ENCODE data around the gene CREBL2. TPM values are rescaled to one million over a fixed set of nuclear protein-coding genes. Genes with fewer than 3 reads are reported as not detected.
"Not testable (repeated sequence)": the region's sequence is repeated elsewhere in the genome, so short reads cannot be mapped to it uniquely, and the experiment has no call there.

Gene CREBL2
- total and polyA plus RNA-seq, 10 of the 15 experiments (the other 5 are each of a cell fraction or from before 2014, with no cell fraction given), result 4.6 to 19.1 (median 13.5) TPM

DNA sequence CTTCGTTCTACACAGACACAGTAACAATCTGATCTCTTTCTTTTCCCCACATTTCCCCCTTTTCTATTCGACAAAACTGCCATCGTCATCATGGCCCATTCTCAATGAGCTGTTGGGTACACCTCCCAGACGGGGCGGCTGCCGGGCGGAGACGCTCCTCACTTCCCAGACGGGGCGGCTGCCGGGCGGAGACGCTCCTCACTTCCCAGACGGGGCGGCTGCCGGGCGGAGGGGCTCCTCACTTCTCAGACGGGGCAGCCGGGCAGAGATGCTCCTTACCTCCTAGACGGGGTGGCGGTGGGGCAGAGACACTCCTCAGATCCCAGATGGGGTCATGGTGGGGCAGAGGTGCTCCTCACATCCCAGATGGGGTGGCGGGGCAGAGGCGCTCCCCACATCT lies 6.4 kb downstream of the CREBL2 start:
- POLR2A ChIA-PET; ATAC-seq; CTCF ChIA-PET; H3K4me2 ChIP-seq (ENCODE audit: control insufficient read depth, insufficient read depth); H3K9ac ChIP-seq (ENCODE audit: control insufficient read depth, insufficient read depth, low read length); H3K27ac ChIP-seq (ENCODE audit: control insufficient read depth, insufficient read depth); H3K9me3 ChIP-seq (replicated peaks; ENCODE audit: control insufficient read depth, insufficient read depth, low read length); intact Hi-C loops (cut with micrococcal nuclease; ENCODE audit: unreplicated experiment); BruUV-seq (replicated peaks); in situ Hi-C loops (cut with MboI); H3K79me2 ChIP-seq (ENCODE audit: control insufficient read depth, insufficient read depth, low read length); H2AFZ ChIP-seq (ENCODE audit: control insufficient read depth, low read depth, low read length); H3K4me3 ChIP-seq; H4K20me1 ChIP-seq (ENCODE audit: control insufficient read depth, insufficient read depth); H3K4me1 ChIP-seq (ENCODE audit: control insufficient read depth, insufficient read depth, low read length); RAD21 ChIA-PET (ENCODE audit: unreplicated experiment); H3K27me3 ChIP-seq (replicated peaks in 1 of 2; ENCODE audit: control insufficient read depth in 2 of 2, insufficient read depth in 2 of 2, low read length in 1 of 2); SMC1A ChIA-PET (ENCODE audit: uncharacterized antibody, unreplicated experiment); DNase-seq (ENCODE audit: low read depth, low spot score); FAIRE-seq; H3K36me3 ChIP-seq (ENCODE audit: control insufficient read depth in 2 of 2, insufficient read depth in 2 of 2, low read length in 1 of 2): not testable (repeated sequence)
- WGBS (ENCODE audit: insufficient coverage, insufficient replicate concordance, low lambda C conversion rate, missing lambda C conversion rate), result 88% methylated on average over 7 of the region's 23 CpGs

DNA sequence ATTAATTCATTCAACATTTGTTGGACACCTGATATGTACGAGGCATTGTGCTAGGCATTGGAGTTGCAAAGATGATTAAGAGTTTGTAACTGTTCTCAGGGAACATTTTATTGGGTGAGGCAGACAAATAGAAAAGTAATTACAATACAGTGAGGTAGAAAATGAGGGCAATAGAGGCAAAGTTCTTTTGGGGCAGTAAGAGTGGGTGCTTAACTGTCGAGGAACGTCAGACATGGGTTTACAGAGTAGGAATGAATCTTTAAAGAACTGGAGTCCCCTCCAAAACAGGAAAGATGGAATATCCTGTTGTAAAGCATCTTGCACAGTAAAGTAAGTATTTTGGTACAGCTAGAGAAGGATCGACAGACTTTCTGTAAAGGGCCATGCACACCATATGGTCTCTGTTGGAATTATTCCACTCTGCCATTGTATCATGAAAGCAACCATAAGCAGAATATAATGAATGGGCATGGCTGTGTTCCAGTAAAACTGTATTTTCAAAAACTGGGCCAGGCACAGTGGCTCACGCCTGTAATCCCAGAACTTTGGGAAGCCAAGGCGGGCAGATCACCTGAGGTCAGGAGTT lies 9.1 kb downstream of the CREBL2 start:
- WGBS (ENCODE audit: insufficient coverage, insufficient replicate concordance, low lambda C conversion rate, missing lambda C conversion rate), result 98% methylated on average over 6 of the region's 6 CpGs
- no peaks in the 10 kb centered on the region for H3K79me2 ChIP-seq (ENCODE audit: control insufficient read depth, insufficient read depth, low read length)
- no peak overlapping the region for H3K4me3 ChIP-seq
- POLR2A ChIA-PET, result no interaction called here
- no peak for FAIRE-seq
- H3K36me3 ChIP-seq (ENCODE audit: control insufficient read depth in 2 of 2, insufficient read depth in 2 of 2, low read length in 1 of 2), result peaks cover 0 to 1% of the 10 kb centered on the region in 2 experiments; a peak in 1 of 4 replicates
- H3K27me3 ChIP-seq (replicated peaks in 1 of 2; ENCODE audit: control insufficient read depth in 2 of 2, insufficient read depth in 2 of 2, low read length in 1 of 2), result no peaks in the 10 kb centered on the region
- no peaks in the 10 kb centered on the region for H3K4me1 ChIP-seq (ENCODE audit: control insufficient read depth, insufficient read depth, low read length)
- RAD21 ChIA-PET (ENCODE audit: unreplicated experiment), result interaction anchor here (0.6 kb wide), 1 partner anchor 116 kb away, joined by 3 read pairs; no protein-coding TSS in a partner anchor
- CTCF ChIA-PET, result interaction anchor here (1.0 to 1.1 kb wide), 2 partner anchors 16 to 244 kb away, joined by 3 read pairs; no protein-coding TSS in a partner anchor
- in situ Hi-C loops (cut with MboI) (no loop called here), intact Hi-C loops (cut with micrococcal nuclease; ENCODE audit: unreplicated experiment) (no loop called here)
- H3K27ac ChIP-seq (ENCODE audit: control insufficient read depth, insufficient read depth), result no peak overlapping the region
- peaks cover 4% of the 10 kb centered on the region; the same call in 2 of the 3 replicates for H3K9me3 ChIP-seq (replicated peaks; ENCODE audit: control insufficient read depth, insufficient read depth, low read length)
- no peak overlapping the region for H2AFZ ChIP-seq (ENCODE audit: control insufficient read depth, low read depth, low read length)
- H3K9ac ChIP-seq (ENCODE audit: control insufficient read depth, insufficient read depth, low read length), result no peak overlapping the region
- TF ChIP-seq ESRRA (IDR thresholded peaks at IDR 0.05; ENCODE audit: low read length) (no peak), FOXK2 (IDR thresholded peaks at IDR 0.05) (no peak), SUZ12 (IDR thresholded peaks at IDR 0.05; ENCODE audit: unreplicated experiment) (no peak), LARP7 (IDR thresholded peaks at IDR 0.05) (no peak), MTA2 (IDR thresholded peaks at IDR 0.05; ENCODE audit: low read depth) (no peak), MTA3 (IDR thresholded peaks at IDR 0.05; ENCODE audit: borderline replicate concordance, low read length) (no peak), SIX5 (IDR thresholded peaks at IDR 0.05; ENCODE audit: low read depth, low read length, severe bottlenecking) (no peak), TCF3 (IDR thresholded peaks at IDR 0.05; ENCODE audit: borderline replicate concordance, insufficient read depth, low read depth, low read length) (no peak), SREBF1 (IDR thresholded peaks at IDR 0.05; ENCODE audit: low read length) (no peak)
- TF ChIP-seq, protein P1, sequence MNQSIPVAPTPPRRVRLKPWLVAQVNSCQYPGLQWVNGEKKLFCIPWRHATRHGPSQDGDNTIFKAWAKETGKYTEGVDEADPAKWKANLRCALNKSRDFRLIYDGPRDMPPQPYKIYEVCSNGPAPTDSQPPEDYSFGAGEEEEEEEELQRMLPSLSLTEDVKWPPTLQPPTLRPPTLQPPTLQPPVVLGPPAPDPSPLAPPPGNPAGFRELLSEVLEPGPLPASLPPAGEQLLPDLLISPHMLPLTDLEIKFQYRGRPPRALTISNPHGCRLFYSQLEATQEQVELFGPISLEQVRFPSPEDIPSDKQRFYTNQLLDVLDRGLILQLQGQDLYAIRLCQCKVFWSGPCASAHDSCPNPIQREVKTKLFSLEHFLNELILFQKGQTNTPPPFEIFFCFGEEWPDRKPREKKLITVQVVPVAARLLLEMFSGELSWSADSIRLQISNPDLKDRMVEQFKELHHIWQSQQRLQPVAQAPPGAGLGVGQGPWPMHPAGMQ (IDR thresholded peaks at IDR 0.05; ENCODE audit: borderline replicate concordance), result no peak
- TF ChIP-seq, protein P2, sequence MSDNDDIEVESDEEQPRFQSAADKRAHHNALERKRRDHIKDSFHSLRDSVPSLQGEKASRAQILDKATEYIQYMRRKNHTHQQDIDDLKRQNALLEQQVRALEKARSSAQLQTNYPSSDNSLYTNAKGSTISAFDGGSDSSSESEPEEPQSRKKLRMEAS (IDR thresholded peaks at IDR 0.05; ENCODE audit: low read depth, low read length), result no peak
- no peak for DNase-seq (ENCODE audit: low read depth, low spot score)
- no peak overlapping the region for H3K4me2 ChIP-seq (ENCODE audit: control insufficient read depth, insufficient read depth)
- BruUV-seq (replicated peaks), result no TSS peak
- SMC1A ChIA-PET (ENCODE audit: uncharacterized antibody, unreplicated experiment), result interaction anchor here (0.9 to 1.2 kb wide), 2 partner anchors 8 to 21 kb away, joined by 3 to 4 read pairs; no protein-coding TSS in a partner anchor
- no peaks in the 10 kb centered on the region for H4K20me1 ChIP-seq (ENCODE audit: control insufficient read depth, insufficient read depth)
- ATAC-seq, result no peak

All from GM12878 (cell line).